Lower leg skin (tissue), 4 donors: ENCODE results near the gene NAPA. TPM values are rescaled to one million over a fixed set of nuclear protein-coding genes. Genes with fewer than 3 reads are reported as not detected.

Experiments used
- DNase-seq, 2 donors: peaks; one replicate each; pipeline ENCODE4 v3.0.0-alpha.2; 2019; ENCODE audit warnings: low spot score in 2 of 2
- H3K4me3 ChIP-seq: fragments of 200-600 bp; sonication (generic); 2 replicates; pipeline ENCODE4 v1.5.1; 2017; ENCODE audit warnings: mild to moderate bottlenecking, low read depth; ENCODE audit not compliant: poor library complexity, severe bottlenecking
- CTCF ChIP-seq, 3 donors: fragments of 450-650 bp; IDR thresholded peaks; one replicate each; pipeline ENCODE4 v1.5.1; 2016; ENCODE audit warnings: antibody characterized with exemption in 3 of 3, mild to moderate bottlenecking in 3 of 3, moderate library complexity in 2 of 3
- POLR2A ChIP-seq, 2 donors: fragments of 450-650 bp; IDR thresholded peaks; one replicate each; pipeline ENCODE4 v1.6.1; 2016 to 2017; ENCODE audit warnings: antibody characterized with exemption in 2 of 2, mild to moderate bottlenecking in 1 of 2, moderate library complexity in 1 of 2
- WGBS, 2 donors: methylation state at CpG; one replicate each; pipeline ENCODE4 v1.1.5; 2018; 5-methylcytosine and 5-hydroxymethylcytosine counted together
- intact Hi-C: fragments of 100-400 bp; cut with DNase I; formaldehyde crosslinking; loops from one replicate; pipeline ENCODE4 v1.15.0; 2023; ENCODE audit warnings: low total_unique reads
- total RNA-seq, 4 donors: library from RNA; depleted of rRNA; stranded (reverse); fragments of >200 nt; gene quantifications; one replicate each; pipeline ENCODE4 v1.1.0, GENCODE V29; 2016

NAPA gene
- total RNA-seq, 4 donors from 2014 or later, result 182 to 344 (median 221) TPM

- TF ChIP-seq CTCF (IDR thresholded peaks at IDR 0.05), result no peak
- no peak for TF ChIP-seq POLR2A (IDR thresholded peaks at IDR 0.05)
- no peak overlapping the region for H3K4me3 ChIP-seq
- WGBS, 2 donors, result 91 to 95% methylated on average over 4 of the region's 4 CpGs
- intact Hi-C loops, result no loop called here
- DNase-seq, result no peak
These were observed 33.3 kb downstream of the NAPA start for GRCh38 chr19:47481460-47482052.

GRCh38 chr19:47480658-47481057, 34.2 kb downstream of the NAPA start:
- H3K4me3 ChIP-seq, result no peak overlapping the region
- WGBS, 2 donors, result 86 to 88% methylated on average over 16 of the region's 16 CpGs
- TF ChIP-seq CTCF (IDR thresholded peaks at IDR 0.05) (no peak), POLR2A (IDR thresholded peaks at IDR 0.05) (no peak)
- no peak for DNase-seq
- intact Hi-C loops, result no loop called here

GRCh38 chr19:47479701-47480503, 35.0 kb downstream of the NAPA start:
- 24 to 43% methylated on average over 22 to 24 of the region's 39 CpGs for WGBS, 2 donors
- H3K4me3 ChIP-seq, result no peak overlapping the region
- TF ChIP-seq CTCF (IDR thresholded peaks at IDR 0.05) (no peak), POLR2A (IDR thresholded peaks at IDR 0.05) (no peak)
- no peak for DNase-seq
- intact Hi-C loops, result no loop called here

GRCh38 chr19:47476438-47476972, 38.4 kb downstream of the NAPA start:
- 85 to 88% methylated on average over 16 of the region's 17 CpGs for WGBS, 2 donors
- DNase-seq, result no peak
- TF ChIP-seq CTCF (IDR thresholded peaks at IDR 0.05) (no peak), POLR2A (IDR thresholded peaks at IDR 0.05) (no peak)
- no peak overlapping the region for H3K4me3 ChIP-seq
- intact Hi-C loops, result no loop called here

GRCh38 chr19:47475465-47475864, 39.4 kb downstream of the NAPA start:
- intact Hi-C loops, result no loop called here
- no peak for TF ChIP-seq POLR2A (IDR thresholded peaks at IDR 0.05)
- TF ChIP-seq CTCF (IDR thresholded peaks at IDR 0.05), result no peak
- H3K4me3 ChIP-seq, result no peak overlapping the region
- WGBS, 2 donors, result 79 to 84% methylated on average over 9 of the region's 9 CpGs
- no peak for DNase-seq
